Glomerular visceral epithelial cell (primary cell): ENCODE measurements around the gene PLXNC1.

Experiments
- DNase-seq: peaks from one replicate; pipeline ENCODE4 v3.0.0-alpha.2; 2016; ENCODE audit errors: extremely low spot score

PLXNC1 gene

GRCh38 chr12:94264736-94265485 lies 116.5 kb downstream of the PLXNC1 start:
- DNase-seq = no peak

DNA sequence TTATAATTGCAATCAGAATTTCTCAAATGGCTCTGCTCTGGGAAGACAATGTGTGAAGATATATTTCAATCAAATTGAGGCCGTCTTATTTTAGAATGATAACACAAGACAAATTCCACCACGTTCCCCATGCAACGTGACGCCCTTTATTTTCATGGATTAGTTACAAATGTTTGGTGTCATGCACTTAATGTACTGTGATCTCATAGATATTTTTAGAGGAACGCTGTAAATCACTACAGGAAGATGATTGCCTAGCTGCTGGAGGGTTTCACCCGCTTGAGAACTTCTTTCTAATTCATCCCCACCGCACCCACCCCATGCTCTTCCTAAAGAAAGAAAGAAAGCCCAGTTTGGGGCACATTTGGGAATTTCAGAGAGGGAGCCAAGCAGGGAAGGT lies 117.2 kb downstream of the PLXNC1 start:
- no peak for DNase-seq

DNA sequence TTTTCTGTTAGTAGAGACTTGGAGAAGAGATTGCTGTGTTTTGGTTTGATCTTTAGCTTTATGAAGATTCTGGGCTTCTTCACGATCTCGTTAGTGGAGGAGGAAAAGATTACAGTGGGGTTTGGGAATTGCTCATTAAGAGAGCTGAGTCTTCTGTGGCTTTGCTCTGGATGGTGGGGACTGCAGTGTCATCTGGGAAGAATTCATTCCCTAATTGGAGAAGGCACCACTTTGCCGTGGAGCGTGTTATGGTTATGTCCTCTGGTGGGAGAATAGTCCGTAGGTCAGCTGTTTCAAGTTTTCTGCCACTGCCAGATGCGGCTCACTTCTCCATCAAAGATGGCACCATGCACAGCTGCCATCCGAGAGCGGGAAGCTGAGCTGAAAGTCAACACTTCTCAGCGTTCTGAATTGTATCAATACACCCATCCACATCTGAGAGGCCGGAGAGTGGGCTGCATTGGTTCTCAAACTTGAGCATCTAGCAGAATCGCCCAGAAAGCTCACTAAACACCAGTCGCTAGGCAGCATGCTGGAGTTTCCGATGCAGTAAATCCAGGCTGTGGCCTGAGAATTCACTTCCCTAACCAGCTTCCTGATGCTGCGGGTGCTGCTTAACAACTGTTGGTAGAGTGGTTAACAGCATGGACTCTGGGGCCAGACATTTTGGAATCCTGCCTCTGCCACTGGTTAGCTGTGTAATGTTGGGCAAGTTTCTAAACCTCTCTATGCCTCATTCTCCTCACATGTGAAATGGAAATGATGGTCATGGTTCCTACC lies 117.8 kb downstream of the PLXNC1 start:
- no peak for DNase-seq

- DNase-seq = no peak
Observed at GRCh38 chr12:94266796-94267536, 118.6 kb downstream of the PLXNC1 start.

GRCh38 chr12:94267537-94267872 lies 119.1 kb downstream of the PLXNC1 start:
- no peak for DNase-seq

DNA sequence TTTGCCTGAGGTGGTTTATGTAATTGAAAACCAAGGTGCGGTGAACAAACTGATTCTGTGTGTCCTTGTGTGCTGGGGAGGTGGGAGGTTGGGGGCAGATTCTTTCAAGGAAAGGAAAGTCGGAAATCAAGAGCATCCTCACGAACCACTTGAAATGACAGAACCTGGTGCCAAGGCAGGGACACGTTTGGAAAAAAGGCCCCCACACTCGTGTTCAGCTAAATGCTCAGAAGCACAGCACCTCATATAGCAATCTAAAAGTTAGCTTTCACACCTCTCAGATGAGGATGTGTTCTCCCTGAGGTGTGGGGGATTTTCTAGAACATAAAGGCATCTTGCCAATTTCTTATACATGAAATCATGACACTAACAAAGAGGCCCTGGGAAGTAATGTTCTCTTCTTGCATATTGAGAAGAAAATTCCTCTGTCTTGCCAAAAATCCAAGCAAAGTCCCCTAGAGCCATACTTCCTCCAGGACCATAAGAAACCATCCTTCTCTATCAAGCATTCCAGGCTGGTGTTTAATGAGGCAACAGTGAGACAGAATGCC lies 119.6 kb downstream of the PLXNC1 start:
- no peak for DNase-seq

GRCh38 chr12:94269316-94269999 lies 121.1 kb downstream of the PLXNC1 start:
- DNase-seq = no peak

DNA sequence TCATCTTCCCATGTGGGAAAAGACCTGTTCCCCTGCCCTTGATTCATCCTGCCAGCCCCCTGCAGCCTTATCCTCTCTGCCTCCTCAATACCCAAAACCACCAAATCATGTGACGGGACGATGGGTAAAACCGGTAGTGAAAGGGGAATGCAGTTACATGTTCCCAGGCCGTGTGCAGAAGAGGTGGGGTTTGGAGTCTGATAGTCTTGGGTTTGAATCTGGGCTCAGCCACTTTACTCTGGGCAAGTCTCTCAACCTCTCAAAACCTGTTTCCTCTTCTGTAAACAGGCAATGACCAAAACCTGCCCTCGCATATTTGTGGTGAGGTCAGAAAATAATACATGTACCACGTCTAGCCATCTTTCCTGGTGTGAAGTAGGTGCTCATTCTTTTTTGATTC lies 123.0 kb downstream of the PLXNC1 start:
- no peak for DNase-seq

- no peak for DNase-seq
Observed at GRCh38 chr12:94272280-94272679, 123.9 kb downstream of the PLXNC1 start.

DNA sequence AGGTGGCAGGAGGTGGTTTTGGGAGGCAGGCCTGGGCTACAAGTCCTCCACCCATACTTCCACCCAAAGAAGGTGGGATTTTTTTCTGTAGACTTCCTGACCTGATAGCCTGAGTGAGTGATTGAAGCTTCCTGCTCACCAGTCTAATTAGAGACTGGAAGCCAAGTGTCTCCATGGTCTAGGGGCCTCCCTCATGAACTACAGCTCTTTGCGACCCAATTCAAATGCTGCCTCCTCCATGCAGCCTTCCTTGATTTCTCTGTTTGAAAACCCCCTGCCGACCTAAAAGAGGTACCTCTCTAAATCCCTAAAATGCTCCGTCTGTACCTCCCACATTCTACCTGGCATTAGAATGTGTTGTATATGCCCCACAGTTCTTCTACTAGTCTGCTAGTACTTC lies 124.9 kb downstream of the PLXNC1 start:
- no peak for DNase-seq

DNA sequence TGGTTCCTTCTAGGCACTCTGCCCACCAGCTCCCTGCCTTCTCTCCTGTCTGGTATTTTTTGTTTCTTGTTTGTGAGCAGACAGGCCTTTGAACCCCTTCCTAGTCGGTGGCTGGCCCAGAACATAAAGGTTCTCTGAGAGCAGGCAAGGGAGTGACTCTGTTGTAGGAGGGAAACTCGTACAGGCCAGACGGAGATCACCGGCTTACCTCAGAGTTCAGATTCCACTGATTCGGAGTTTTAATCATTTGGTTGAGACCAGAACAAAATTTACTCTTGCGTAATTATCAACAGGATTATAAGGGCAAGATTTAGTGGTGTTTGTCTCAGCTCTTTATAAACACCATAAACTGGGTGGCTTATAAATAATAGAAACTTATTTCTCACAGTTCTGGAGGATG lies 128.3 kb downstream of the PLXNC1 start:
- DNase-seq = no peak

DNA sequence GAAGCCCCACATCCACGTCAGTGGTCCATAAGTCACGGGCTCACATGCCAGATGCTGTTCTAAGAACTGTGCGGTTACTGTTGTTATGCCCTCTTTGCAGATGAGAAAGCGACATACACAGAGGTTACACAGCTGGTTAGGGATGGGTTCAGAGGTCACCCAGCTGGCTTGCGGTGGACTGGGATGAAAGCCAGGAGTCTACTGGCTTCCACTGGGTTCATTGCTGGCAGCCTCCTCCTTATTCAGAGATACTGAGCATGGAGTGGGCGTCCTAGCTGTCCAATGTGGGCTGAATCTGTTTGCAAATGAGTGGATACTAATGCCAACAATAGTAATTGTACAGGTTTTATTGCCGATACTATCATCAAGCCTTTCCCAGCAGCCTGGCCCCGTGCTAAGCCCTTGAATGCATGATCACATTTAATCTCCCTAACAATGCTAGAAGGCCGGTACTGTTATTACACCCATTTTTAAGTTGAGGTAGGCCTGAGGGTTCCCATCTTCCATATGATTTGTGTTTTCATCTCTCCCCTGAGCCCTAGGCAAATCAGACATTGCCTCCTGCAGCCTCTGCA lies 129.1 kb downstream of the PLXNC1 start:
- no peak for DNase-seq

GRCh38 chr12:94280063-94280462 lies 131.7 kb downstream of the PLXNC1 start:
- DNase-seq = no peak

GRCh38 chr12:94282675-94283074 lies 134.3 kb downstream of the PLXNC1 start:
- no peak for DNase-seq

DNA sequence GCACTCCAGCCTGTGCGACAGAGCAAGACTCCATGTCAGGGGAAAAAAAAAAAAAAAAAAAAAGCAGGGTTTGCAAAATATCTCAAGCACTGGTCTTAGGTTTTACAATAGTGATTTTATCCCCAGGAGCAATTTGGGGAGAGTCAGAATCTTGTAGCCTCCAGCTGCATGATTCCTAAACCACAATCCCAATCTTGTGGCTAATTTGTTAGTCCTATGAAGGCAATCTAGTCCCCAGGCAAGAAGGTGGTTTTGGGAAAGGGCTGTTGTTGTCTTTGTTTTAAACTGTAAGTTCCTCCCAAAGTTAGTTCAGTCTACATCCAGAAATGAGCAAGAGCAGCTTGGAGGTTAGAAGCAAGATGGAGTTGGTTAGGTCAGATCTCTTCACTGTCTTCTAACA lies 135.7 kb downstream of the PLXNC1 start:
- DNase-seq = no peak

DNA sequence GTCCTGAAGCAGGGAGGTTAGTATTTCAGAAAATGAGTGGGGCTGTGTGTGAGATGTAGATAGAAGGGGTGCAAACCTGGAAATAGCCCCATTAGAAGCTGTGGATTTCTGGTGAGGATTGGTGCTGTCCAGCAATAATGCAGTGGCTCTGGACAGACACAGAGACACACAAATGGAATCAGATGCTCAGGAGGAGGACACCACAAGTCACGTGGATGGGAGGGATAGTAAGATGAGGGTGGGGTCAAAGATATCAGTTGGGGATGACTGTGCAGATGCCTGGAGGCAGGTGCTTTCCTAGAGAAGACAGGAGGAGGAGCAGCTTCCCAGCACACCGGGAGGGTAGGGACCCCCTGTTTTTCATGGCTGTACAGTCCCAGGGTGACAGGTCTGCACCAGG lies 136.5 kb downstream of the PLXNC1 start:
- no peak for DNase-seq

DNA sequence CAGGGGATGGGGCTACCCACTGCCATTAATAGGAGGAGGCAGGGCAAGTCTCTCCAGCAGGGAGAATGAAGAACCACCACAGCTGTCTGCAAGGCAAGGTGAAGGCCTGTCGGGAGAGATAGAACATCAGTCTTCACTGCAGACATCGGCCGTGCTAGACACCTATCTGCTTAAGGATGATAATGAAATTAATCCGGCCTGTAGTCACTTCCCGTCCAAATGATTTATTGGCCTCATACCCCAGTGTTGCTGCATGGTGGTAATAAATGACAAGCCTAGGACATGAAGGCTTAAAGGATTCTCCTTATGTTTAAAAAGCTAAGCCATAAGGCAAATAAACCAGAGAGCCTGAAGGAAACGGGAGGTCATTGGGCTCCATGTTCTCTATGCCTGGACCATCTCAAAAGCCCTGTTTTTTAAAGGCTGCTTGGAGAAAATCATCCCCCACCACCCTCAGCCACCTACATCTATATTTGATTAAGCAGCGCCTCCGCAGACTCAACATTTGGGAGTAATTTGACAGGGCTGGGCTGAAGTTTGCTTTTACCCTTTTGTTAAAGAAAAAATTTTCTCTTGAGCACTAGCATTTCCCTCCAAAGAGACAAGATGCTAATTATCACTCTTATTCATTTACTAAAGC lies 137.7 kb downstream of the PLXNC1 start:
- DNase-seq = no peak

DNA sequence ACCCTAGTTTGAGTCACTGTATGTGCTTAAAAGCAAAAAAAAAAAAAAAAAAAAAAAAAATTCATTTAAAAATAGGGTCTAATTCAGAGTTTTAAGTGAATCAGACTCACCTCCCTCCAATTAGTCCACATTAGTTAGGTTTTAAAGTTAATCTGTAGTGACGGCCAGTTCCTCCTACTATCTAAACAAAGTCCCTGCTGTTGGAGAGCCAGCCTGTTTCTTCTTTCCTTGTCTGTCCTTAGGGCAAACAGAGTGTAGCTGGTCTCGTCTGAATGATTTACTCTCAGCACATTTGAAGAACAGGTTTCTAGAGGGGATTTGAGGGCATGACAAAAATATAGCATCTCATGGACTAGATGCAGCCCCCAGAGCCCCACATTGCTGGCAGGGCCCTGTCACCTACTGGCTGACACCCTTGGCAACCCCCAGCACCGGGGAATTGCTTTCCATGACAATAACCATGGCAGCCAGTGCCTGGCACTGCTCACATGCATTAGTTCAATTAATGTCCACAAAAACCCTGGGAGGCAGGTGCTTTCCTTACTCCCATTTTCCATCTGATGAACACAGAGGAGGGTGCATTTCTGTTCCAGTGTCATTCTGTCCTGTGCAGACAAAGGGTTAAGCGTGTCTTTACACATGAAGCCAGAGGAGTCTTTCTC lies 138.3 kb downstream of the PLXNC1 start:
- no peak for DNase-seq

DNA sequence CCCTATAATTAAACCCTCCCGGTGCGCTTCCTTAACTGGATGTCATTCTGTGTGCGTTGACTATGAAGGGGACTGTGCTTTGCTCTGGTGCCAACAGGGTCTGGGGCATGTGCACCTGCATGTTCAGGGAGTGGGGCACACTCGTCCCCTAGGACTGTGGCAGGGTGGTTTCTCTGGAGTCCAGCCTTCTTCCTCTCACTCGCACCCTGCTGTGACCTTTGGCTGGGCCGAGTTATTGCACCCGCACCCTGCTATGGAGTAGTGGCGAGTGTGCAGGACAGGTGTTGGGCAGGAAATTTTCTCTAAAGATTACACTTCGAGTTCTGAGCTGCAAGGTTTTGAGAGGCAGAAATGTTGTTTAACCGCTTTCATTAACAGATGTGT lies 138.9 kb downstream of the PLXNC1 start:
- no peak for DNase-seq

- DNase-seq = no peak
Observed at GRCh38 chr12:94289461-94290312, 141.3 kb downstream of the PLXNC1 start.
